Thoracic aorta (tissue), 2 donors: ENCODE measurements around the gene CACNB1. TPM values are rescaled to one million over a fixed set of nuclear protein-coding genes. Genes with fewer than 3 reads are reported as not detected.
A peak's percentile ranks its signal among the peaks of the same experiment; 100 is the strongest.

ENCODE experiments used
- ATAC-seq: fragments of 150-250 bp; one replicate; pipeline ENCODE4 v1.8.0; 2017; ENCODE audit warnings: low read depth; ENCODE audit not compliant: insufficient number of reproducible peaks, low FRiP score
- DNase-seq: peaks from one replicate; pipeline ENCODE4 v3.0.0-alpha.2; 2020; ENCODE audit warnings: low spot score
- H3K27ac ChIP-seq, 2 donors: fragments of 200-600 bp; sonication (generic); 1 replicate in 1 of 2; 2 replicates in 1 of 2; pipeline ENCODE4 v1.5.1; 2016; ENCODE audit warnings: mild to moderate bottlenecking in 2 of 2, moderate library complexity in 2 of 2
- H3K27me3 ChIP-seq: fragments of 200-600 bp; sonication (generic); replicated peaks from 2 replicates; pipeline ENCODE4 v1.6.0; 2016; ENCODE audit warnings: mild to moderate bottlenecking; ENCODE audit not compliant: insufficient read depth
- H3K36me3 ChIP-seq: fragments of 200-600 bp; sonication (generic); one replicate; pipeline ENCODE4 v1.5.1; 2016
- H3K4me1 ChIP-seq, 2 donors: fragments of 200-600 bp; sonication (generic); 1 replicate in 1 of 2; 2 replicates in 1 of 2; pipeline versions ENCODE4 v1.5.1 to v1.6.0; 2016; ENCODE audit warnings: low read depth in 2 of 2, mild to moderate bottlenecking in 1 of 2; ENCODE audit not compliant: control insufficient read depth in 1 of 2
- H3K4me3 ChIP-seq: fragments of 200-600 bp; sonication (generic); 2 replicates; pipeline ENCODE4 v1.5.1; 2016; ENCODE audit warnings: mild to moderate bottlenecking
- H3K9me3 ChIP-seq: fragments of 200-600 bp; sonication (generic); 2 replicates; pipeline ENCODE4 v1.5.1; 2016
- CTCF ChIP-seq: fragments of 200-600 bp; sonication (generic); IDR thresholded peaks from one replicate; pipeline ENCODE4 v1.5.1; 2019; ENCODE audit warnings: antibody characterized with exemption
- total RNA-seq, 2 donors: library from RNA; depleted of rRNA; stranded (reverse); fragments of >200 nt; gene quantifications; one replicate each; pipeline versions ENCODE4 v1.1.0 to v1.2.3, GENCODE V29; 2016

CACNB1 gene
- total RNA-seq, 2 donors from 2014 or later: 14.3 to 15.6 TPM

- no peak for ATAC-seq
- DNase-seq: no peak
These were observed 41.8 kb downstream of the CACNB1 start for GRCh38 chr17:39155654-39156053.

GRCh38 chr17:39153599-39154051 lies 43.8 kb downstream of the CACNB1 start:
- no peaks in the 10 kb centered on the region for H3K27me3 ChIP-seq
- H3K36me3 ChIP-seq: no peaks in the 10 kb centered on the region
- no peaks in the 10 kb centered on the region for H3K9me3 ChIP-seq
- H3K4me3 ChIP-seq: peak overlapping the region; percentile 90
- H3K4me1 ChIP-seq: peaks cover 11 to 18% of the 10 kb centered on the region in 2 donors
- no peak for TF ChIP-seq CTCF
- peak; percentile 64 for DNase-seq
- H3K27ac ChIP-seq: peak overlapping the region; percentile 83 to 91
- peak; percentile 68 for ATAC-seq

More at GRCh38 chr17:39155654-39156053, 41.8 kb downstream of the CACNB1 start:
- no peak overlapping the region for H3K27ac ChIP-seq
- no peaks in the 10 kb centered on the region for H3K9me3 ChIP-seq
- no peaks in the 10 kb centered on the region for H3K27me3 ChIP-seq
- peaks cover 11 to 18% of the 10 kb centered on the region in 2 donors for H3K4me1 ChIP-seq
- H3K4me3 ChIP-seq: no peak overlapping the region
- TF ChIP-seq CTCF: no peak
- H3K36me3 ChIP-seq: no peaks in the 10 kb centered on the region

- Histone ChIP-seq H3K36me3 (no peaks in the 10 kb centered on the region), H3K9me3 (no peaks in the 10 kb centered on the region), H3K27ac (peak overlapping the region in 1 of 2 donors; percentile 91), H3K4me3 (peak overlapping the region; percentile 90), H3K27me3 (no peaks in the 10 kb centered on the region), H3K4me1 (peaks cover 11 to 18% of the 10 kb centered on the region in 2 donors)
- no peak for TF ChIP-seq CTCF
- ATAC-seq (no peak), DNase-seq (no peak)
These were observed 45.3 kb downstream of the CACNB1 start for GRCh38 chr17:39151943-39152818.

GRCh38 chr17:39151150-39151942 lies 46.1 kb downstream of the CACNB1 start, which contains the start of gene PLXDC1:
TSS of gene PLXDC1 (minus strand) at chr17:39151637. CDS start at chr17:39151437, 200 bp downstream.
- no peak for TF ChIP-seq CTCF
- no peak within 1 kb of the TSS for H3K27ac ChIP-seq
- no peaks in the 10 kb centered on the region for H3K9me3 ChIP-seq
- H3K27me3 ChIP-seq: no peaks in the 10 kb centered on the region
- H3K36me3 ChIP-seq: no peaks in the 10 kb centered on the region
- H3K4me3 ChIP-seq: peak within 1 kb of the TSS; percentile 90
- DNase-seq (no peak), ATAC-seq (no peak)
- H3K4me1 ChIP-seq: peaks cover 11 to 18% of the 10 kb centered on the region in 2 donors

- Histone ChIP-seq H3K4me3 (peak overlapping the region; percentile 90), H3K27me3 (no peaks in the 10 kb centered on the region), H3K4me1 (peaks cover 11 to 18% of the 10 kb centered on the region in 2 donors), H3K9me3 (no peaks in the 10 kb centered on the region), H3K27ac (no peak overlapping the region), H3K36me3 (no peaks in the 10 kb centered on the region)
- ATAC-seq (no peak), DNase-seq (no peak)
- no peak for TF ChIP-seq CTCF
These were observed 46.7 kb downstream of the CACNB1 start for GRCh38 chr17:39150795-39151149.
